AG09309 (cell line): ENCODE results near the gene RAD51B.

ENCODE experiments used
- DNase-seq: peaks from one replicate; pipeline ENCODE4 v3.0.0-alpha.2; 2010; ENCODE audit warnings: low read depth
- H3K4me3 ChIP-seq: 2 replicates; pipeline ENCODE4 v1.5.1; 2011; ENCODE audit warnings: mild to moderate bottlenecking, low read depth, low read length, moderate library complexity; ENCODE audit not compliant: control insufficient read depth
- CTCF ChIP-seq: IDR thresholded peaks from 2 replicates; pipeline ENCODE4 v1.5.1; 2011; ENCODE audit warnings: mild to moderate bottlenecking, low read depth, low read length, inconsistent platforms; ENCODE audit not compliant: insufficient read depth, control insufficient read depth; ENCODE audit errors: missing control alignments

RAD51B gene

GRCh38 chr14:68386446-68386845 is 566.9 kb downstream of the RAD51B start:
- no peak overlapping the region for H3K4me3 ChIP-seq
- no peak for TF ChIP-seq CTCF
- no peak for DNase-seq

- DNase-seq, result no peak
- no peak for TF ChIP-seq CTCF
- H3K4me3 ChIP-seq, result no peak overlapping the region
Observed at GRCh38 chr14:68386950-68387779, 567.6 kb downstream of the RAD51B start.

- no peak for DNase-seq
- TF ChIP-seq CTCF, result no peak
Observed at GRCh38 chr14:68389943-68390342, 570.4 kb downstream of the RAD51B start.

GRCh38 chr14:68390741-68391140 is 571.2 kb downstream of the RAD51B start:
- TF ChIP-seq CTCF, result no peak
- H3K4me3 ChIP-seq, result no peak overlapping the region
- no peak for DNase-seq

More at GRCh38 chr14:68389943-68390342, 570.4 kb downstream of the RAD51B start:
- no peak overlapping the region for H3K4me3 ChIP-seq

GRCh38 chr14:68391311-68392014 is 571.9 kb downstream of the RAD51B start:
- no peak for DNase-seq
- TF ChIP-seq CTCF, result no peak

GRCh38 chr14:68392393-68393141 is 573.0 kb downstream of the RAD51B start:
- DNase-seq, result no peak

More at GRCh38 chr14:68391311-68392014, 571.9 kb downstream of the RAD51B start:
- H3K4me3 ChIP-seq, result no peak overlapping the region

More at GRCh38 chr14:68392393-68393141, 573.0 kb downstream of the RAD51B start:
- TF ChIP-seq CTCF, result no peak
- no peak overlapping the region for H3K4me3 ChIP-seq
